HG02943 (cell line): ENCODE results near the gene ERP27.

Experiments used
- ATAC-seq: cut with Tn5 transposase; IDR thresholded peaks from one replicate; pipeline ENCODE4 v1.9.1; 2021; ENCODE audit warnings: mild to moderate bottlenecking, low read depth, moderate library complexity; ENCODE audit not compliant: unreplicated experiment

Gene ERP27

DNA sequence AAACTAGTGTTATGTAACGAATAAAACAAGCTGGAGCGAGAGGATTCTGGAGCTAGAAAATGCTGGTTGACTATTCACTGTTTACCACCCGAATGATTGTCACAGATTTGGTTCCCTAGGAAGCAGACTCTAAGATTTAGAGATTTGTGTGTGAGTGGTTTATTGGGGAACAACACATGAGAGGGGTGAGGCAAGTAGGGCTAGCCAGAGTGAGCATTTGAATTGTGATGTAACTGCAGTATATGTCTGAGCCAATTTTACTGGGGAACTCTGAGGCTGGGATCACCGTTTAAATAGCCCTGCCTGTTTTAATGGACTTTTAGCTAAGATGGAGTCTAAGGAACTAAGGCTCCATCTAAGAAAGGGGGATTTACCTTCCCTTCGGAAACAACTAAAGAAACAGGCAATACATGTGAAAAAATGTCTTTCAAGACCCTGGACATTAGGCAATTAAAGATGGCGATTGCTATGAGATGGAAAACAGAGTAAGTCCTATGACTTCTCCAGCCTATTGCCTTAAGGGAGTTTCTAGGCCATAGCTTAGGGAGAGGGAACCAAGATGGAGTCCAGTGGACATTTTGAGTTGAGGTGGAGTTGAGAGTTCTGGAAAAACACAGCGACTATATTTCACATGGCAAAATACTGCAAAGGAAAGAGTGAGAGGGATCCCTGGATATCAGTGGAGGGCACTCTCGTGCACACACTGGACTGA is 59.0 kb downstream of the ERP27 start:
- ATAC-seq: no peak

DNA sequence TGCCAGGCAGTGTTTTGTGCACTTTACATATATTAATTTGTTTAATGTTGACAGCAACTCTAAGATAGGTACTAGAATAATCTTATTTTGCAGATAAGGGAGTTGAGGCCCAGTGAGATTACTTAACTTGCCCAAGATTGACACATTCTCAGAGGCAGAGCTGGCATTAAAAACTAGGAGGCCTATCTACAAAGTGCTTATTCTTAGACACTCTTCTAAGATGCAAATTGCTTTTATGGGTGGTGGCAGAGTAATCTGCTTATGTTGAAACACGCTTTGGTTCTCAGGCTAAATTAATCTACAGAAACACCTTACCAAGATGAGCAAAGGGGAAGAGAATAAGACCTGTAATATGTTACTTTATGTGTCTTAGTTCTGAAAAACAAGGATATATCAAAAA is 59.8 kb downstream of the ERP27 start:
- ATAC-seq: no peak

GRCh38 chr12:14876833-14877232 is 61.5 kb downstream of the ERP27 start:
- no peak for ATAC-seq

GRCh38 chr12:14874882-14875281 is 63.5 kb downstream of the ERP27 start:
- ATAC-seq: no peak

- ATAC-seq: no peak
Measured at GRCh38 chr12:14873440-14874185, 64.7 kb downstream of the ERP27 start.

GRCh38 chr12:14871886-14872285 is 66.5 kb downstream of the ERP27 start:
- no peak for ATAC-seq

DNA sequence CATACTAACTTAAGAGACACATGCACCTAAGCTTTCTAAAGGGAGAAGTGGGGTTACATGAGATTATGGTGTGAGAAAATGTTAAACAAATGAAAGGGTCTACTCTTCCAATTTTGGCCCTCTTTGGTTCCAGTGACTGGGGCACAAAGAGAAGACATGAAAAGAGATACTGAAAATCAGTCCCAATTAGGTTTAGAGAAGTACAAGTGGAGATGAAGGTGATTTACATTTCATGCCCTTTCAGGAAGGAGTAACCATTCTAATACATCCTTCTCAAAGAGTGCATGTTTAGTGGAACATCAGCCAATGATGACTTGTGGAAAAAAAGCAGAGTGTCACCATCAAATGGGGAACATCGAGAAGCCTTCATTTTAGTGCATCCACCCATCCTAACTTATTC is 67.1 kb downstream of the ERP27 start:
- no peak for ATAC-seq

DNA sequence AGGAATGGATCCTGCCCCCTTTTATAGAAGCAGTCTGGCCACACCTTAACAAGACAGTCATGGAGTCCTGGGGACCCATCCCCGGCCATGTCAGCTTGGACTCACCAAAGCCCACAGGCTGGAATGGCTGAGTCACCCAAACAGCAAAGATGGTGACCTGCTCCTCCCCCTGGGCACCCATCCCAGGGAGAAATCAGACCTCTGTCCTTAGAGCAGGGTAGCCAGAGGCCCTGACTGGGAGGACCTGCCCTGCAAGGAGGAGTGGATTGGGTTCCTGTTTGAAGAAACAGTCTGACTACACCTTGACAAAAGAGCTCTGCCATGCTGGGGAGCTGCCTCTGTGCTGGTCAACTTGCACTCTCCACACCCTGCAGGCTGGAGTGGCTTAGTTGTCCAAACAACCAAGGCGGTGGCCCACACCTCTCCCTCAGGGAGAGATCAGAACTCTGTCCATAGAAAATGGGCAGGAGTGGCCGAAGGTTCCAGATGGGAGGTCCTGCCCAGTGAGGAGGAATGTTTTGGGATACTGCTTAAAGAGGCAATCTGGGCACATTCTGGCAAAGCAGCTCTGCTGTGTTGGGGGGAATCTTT is 69.3 kb downstream of the ERP27 start:
- no peak for ATAC-seq
